HG03060 (cell line): ENCODE data around the gene CLASP2.

ENCODE experiments used
- ATAC-seq: cut with Tn5 transposase; IDR thresholded peaks from one replicate; pipeline ENCODE4 v1.9.1; 2021; ENCODE audit warnings: low read depth, moderate number of reproducible peaks; ENCODE audit not compliant: unreplicated experiment

Gene CLASP2

DNA sequence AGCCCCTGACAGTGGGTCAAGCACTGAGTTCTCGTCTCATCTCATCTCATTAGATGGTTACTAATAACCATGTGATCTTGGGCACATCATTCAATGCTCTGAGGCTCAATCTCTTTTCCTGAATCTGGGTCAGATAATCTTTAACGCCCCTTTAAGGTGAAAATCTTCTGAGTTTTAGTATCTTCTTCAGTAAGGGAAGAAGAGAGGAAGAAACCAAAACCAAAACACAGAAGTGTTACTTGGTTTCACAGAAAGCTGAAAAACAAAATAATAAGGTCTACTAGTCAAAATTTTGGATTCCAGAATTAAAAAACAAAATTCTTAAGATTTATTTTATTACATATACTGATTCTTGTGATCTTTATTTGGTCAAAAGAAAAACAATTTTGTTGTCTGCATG, 78.2 kb downstream of the CLASP2 start:
- ATAC-seq = no peak

DNA sequence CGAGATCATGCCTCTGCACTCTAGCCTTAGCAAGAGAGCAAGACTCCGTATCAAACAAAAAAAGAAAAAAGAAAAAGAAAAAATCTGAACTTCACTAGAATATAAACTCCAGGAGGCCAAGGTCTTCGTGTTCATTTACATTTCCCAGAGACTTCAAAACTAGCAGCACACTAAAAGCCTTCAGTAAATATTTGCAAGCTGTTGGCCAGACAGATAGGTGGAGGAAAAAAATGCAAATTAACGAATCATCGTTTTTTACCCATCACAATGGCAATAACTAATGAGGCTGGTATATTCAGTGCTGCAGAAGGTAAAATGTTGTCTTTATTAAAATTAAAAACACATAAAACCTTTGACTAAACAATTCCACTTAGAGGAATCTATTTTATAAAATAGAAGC, 80.6 kb downstream of the CLASP2 start:
- no peak for ATAC-seq

DNA sequence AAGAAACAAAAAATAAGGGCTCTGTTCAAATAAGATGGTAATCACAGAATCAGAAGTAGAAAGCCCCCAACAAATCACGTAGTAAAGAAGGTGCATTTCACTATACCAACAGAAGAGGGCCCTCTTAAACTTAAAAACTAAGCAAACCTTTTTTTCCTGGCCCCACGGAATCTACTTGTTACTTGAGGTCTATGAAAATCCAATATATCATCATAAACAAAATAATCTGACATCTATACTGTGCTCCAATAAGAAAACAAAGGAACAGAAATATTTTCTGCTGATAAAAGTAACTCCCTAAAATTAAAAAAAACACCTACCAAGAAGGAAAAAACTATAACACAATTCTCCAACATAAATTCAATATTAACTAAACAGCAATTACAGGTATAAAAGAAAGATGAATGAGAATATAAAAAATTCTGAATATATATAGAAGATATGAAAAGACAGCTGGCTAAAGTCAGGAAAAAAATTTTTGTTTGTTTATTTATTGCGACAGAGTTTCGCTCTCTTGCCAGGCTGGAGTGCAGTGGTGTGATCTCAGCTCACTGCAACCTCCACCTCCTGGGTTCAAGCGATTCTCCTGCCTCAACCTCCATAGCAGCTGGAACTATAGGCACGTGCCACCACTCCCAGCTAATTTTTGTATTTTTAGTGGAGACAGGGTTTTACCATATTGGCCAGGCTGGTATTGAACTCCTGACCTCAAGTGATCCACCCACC, 81.8 kb downstream of the CLASP2 start:
- ATAC-seq = no peak

DNA sequence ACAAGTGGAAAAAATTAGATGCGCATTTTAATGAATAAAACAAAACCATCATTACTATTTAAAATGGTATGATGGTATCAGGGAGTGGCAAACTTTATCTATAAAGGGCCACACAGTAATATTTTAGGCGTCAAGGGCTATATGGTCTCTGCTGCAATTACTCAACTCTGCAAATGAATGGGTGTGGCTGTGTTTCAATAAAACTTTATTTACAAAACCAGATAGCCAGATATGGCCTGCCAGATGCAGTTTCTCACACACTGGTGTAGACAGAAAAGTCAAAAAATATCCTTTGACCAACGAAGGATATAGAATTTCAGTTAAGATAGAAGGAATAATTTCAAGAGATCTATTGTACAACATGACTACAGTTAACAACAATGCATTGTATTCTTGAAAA, 83.8 kb downstream of the CLASP2 start:
- no peak for ATAC-seq

DNA sequence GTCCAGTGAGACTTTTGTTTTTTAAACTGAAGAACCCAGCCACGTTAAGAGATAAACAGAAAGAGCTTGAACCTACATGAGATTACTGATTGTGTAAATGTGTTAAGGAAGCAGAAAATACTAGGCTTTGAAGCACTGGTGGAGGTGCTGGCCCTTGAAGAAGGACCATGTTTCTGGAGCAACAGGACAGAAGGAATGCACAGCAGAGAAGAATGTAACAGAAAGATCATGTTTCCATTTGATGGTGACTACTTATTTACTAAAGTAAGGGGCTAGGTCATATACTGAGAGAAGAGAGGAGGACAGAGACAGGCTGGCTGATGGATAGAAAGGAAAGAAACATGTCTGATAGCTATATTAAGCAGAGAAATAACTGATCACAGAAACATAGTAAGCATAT, 88.8 kb downstream of the CLASP2 start:
- ATAC-seq = no peak

DNA sequence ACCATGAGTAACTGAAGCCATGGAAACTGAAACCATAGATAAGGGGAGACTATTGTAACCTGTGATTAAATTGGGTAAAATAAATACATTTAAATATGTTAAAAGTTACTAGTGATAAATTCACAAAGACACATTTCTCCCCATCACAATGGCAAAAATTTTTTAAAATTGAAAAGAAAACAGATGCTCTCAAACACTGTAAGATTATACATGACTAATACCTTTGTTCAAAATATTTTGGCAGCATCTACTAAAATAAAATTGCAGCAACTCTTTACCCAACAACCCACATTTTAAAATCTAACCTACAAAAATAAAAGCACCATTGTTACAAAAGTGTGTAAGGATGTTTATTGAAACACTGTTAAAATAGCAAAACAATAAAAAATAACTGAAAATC, 93.3 kb downstream of the CLASP2 start:
- no peak for ATAC-seq

DNA sequence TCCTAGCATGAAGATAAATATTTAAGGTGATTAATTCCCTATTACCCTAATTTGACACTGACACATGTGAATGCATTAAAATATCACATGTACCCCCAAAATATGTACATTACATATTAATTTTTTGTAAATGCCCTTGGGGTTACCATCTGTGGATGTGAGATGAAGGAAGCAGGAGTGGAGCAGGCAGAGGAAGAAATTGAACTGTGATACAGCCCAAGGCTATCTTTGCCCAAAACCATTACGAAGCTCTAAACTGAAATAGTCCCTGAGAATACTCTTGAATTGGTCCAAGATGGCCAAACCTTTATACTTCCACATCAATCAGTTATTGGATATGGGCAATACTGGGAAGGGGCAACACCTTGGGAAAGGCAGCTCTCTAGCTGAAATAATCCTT, 105.0 kb downstream of the CLASP2 start:
- no peak for ATAC-seq

DNA sequence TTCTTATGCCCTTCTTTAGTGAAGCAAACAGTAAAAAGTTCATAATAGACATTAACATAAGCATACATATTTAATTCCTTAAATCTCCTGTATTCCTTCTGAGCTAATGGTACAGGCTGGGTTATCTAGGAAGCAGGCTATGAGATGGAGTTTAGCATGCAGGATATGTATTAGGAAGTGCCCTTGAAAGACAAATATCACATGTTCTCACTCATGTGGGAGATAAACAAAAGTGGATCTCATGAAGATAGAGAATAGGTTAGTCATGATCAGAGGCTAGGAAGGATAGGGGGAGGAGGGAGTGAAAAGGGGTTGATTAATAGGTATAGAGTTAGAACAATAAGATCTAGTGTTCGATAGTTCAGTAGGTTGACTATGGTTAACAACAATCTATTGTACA, 105.4 kb downstream of the CLASP2 start:
- ATAC-seq = no peak

DNA sequence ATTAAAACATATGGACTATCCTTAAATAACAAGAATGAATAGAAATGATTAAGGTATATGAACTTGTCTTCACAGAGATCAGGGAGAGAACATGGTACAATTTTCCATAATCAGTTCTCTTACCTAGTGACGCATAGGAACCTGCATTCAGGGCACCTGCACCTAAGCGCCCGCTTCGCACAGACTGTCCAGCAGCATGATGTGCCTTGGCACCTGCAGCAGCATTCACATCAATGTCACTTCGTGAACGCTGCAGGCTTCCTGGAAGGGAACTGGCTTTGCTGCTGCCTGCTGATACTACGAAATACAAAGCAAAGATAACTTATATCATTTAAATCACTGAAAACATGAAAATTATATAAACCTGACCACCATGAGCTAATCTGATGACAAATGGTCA, 115.2 kb downstream of the CLASP2 start:
- no peak for ATAC-seq

DNA sequence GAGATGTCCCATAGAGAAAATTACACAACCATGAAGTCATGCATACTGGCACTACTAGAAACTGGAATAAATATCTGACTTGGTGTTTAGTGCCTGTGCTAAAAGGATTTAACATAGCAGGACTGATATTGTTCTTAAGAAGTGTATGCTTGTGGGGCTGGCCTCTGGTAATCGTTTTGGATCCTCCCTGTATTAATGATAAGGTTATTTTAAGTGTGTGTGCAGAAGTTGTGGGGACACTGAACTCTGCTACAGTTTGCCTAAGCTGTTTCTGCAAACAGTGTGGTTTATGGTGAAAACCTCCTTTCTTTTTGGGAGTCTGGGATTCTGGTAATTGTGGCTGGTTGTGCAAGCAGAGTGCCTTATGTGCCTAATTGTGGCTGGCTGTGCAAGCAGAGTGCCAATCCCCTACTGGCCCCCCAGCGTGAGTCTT, 120.8 kb downstream of the CLASP2 start:
- no peak for ATAC-seq

DNA sequence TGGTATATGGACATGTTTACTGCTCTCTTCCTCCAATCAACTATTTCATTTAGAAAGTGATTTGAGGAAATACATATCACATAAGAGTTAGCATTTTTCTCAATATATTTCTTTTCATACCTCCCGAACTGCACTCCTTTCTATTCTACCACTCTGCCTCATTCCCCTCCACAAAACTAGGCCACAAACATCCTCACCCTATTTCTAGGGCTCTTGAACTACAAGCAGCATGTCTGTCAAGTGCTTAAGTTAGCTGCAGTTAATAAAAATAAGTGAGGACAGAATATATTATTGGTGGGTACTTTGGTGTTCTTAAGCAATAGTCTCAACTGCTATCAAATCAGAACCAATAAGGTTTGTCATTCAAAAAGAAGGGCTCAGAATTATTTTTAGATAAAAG, 125.1 kb downstream of the CLASP2 start:
- ATAC-seq = no peak

DNA sequence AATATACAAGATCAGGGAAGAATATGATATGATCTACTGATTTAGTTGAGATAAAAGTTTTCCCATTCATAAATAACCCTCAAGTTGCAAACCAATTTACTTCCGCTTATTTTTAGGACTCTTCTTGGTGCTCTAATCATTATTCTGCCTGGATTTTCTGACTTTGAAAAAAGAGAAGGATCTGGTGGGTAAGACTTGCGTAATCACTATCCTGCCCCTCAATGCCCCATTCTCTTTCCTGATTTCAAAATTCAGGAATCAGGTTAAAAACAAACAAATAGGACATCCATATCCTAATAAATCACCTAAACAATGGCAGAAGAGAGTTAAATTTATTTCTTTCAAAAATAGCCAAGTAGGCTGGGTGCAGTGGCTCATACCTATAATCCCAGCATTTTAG, 127.5 kb downstream of the CLASP2 start:
- ATAC-seq = no peak

DNA sequence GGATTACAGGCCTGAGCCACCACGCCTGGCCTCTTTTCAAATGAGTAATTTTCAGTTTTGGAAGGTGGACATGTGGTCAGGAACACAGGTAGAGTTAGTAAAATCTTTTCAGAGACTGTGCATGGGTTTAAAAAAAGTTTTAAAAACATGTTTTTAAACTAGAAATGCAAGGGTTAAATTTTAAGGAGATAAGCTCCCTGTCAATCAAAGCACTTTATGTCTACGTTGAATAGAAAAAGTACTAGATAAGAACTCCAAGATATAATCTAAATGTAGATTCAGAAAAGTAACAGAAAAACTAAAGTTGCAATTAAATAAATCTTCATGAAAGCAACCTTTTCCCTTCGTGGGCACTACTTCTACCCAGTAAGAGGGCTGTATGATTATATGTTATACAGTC, 131.7 kb downstream of the CLASP2 start:
- no peak for ATAC-seq

DNA sequence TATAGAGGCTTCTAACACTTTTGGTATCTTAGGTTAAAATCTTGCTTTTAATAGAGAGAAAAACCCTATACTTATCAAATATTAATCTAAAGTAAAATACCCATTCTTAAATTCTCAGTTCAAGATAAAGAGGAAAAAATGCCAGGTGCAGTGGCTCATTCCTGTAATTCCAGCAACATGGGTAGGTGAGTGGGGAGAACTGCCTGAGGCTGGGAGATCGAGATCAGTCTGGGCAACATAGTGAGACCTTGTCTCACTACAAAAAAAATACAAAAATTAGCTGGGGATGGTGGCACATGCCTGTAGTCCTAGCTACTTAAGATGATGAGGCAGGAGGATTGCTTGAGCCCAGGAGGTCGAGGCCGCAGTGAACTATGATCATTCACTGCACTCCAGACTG, 135.8 kb downstream of the CLASP2 start:
- ATAC-seq = no peak

DNA sequence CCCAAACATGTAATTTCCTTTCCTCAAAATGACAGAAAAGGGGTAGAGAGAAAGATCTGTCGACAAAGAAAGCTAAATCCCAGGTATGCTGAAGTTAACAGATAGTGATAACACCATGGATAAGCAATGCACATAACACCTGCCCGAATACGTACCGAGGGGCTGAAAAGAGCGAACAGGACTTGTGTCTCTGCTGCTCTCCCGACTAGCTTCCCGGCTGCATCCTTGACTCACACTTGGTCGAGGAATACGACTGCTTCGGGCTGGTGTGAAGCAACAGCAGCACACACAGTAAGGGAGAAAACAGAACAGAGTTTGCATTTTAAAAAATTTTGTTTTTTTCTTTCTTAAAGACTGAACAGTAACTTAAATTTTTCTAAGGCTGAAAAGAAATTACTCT, 136.4 kb downstream of the CLASP2 start:
- no peak for ATAC-seq

DNA sequence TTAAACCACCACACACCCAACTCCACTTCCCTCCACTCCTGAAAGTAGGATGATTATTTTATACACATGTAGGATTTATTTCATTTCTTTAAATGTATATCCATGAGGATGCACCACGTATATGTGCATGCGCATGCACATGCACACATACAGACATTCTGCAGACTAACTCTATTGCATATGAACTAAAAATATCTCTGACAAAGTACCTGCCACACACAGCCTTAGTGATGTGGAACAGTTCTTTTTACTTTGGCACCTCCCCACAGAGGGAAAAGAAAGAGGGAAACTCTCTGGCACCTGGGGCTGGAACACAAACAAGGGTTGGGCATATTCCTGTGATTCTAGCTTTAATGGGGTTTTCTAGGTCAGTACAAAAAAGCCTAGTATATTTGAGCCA, 138.2 kb downstream of the CLASP2 start:
- ATAC-seq = no peak

DNA sequence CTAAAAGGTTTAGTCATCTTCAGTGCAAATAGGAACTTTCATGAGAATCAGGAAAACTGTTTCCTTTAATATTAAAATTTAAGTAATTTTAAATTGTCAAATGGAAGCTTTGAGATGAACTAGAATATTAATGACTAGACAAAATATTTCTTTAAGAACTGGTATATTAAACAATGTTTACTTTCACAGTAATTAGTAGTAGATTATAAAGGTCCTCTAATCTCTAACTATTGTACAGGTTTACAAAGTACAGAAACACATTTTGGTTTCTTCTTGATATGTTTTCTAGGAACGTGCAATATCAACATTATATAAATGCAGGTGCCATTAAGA, 138.9 kb downstream of the CLASP2 start:
- ATAC-seq = no peak

DNA sequence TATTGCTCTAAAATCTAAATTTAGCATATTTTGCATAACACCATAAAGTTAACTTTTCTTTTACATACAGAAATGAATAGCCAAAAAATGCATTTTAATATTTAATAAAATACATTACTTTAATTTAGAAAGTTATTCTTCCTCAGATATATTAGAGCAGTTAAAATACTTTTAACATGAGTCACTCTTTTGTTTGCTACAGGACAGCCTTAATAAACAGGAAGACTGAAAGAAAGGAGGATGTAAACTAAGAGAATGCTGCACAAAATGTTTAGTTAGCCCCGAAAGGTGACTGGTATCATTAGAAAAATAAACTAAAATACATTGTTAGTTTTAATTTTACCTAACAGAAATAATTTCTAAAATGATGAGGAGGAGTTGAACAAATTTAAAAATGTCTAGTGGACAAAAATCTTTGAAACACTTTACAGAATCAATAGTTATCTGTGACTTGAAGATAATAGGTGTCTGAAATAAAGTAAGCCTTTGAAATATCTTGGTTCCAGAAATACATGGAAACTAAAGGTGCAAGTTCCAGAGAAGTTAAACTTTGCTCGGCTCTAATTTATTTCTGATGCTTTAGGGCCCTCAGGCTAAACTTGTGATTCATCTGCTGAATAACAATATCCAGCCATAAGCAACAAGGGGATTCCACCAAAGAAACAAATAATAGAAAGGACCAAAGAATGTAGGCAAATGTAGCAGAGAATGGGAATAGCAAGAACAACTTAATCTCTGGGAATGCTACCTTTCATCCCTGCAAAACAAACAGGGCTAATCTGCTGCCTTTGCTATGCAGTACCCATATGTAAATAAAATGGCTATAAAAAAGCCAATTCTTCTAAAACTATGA, 139.5 kb downstream of the CLASP2 start:
- ATAC-seq = no peak

DNA sequence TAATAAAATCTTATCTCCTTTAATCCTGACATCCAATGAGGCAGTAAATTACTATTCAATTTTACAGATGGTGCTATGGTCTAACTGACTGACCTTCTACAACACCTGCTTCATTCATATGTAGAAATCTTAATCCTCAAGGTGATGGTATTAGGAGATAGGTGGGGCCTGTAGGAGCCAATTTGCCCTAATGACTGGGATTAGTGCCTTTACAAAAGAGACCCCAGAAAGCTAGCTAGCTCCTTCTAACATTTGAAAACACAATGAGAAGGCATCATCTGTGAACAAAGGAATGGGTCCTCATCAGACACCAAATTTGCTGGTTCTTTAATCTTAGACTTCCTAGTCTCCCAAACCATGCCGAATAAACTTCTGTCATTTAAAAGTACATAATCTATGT, 140.5 kb downstream of the CLASP2 start:
- ATAC-seq = no peak

DNA sequence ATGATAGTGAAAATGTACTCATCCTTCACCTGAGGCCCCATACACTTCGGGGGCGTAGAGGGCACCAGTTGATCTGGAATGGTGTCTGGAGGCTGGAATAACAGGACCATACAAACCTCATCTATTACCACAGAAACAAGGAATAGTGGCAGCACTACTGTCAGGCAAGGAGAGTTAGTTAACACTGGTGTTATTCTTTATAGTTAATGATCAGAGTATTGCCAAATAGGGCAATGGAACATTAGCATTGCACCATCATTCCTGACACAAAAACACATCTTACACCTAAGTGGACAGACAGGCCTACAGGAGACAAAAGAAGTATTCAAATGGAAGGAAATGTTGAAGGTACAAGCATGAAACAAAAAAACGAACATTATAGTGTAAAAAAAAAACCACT, 140.9 kb downstream of the CLASP2 start:
- no peak for ATAC-seq

DNA sequence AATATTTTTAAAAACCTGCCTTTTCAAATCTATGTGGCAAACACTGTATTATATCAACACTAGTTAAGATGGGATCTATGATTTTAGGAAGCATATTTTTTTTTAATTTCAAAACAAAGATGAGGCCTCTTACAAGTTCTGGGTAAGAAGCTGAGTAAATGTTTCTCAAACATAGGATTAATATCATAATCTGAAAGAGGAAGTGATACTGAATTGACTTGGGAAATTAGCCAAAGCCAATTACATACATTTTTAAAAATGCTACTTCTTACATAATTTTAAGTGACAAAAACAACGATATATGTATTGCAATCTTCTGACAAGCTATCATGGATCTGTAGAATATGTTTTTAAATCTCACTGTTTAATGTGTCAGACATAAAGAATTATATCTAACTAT, 142.7 kb downstream of the CLASP2 start:
- ATAC-seq = no peak

DNA sequence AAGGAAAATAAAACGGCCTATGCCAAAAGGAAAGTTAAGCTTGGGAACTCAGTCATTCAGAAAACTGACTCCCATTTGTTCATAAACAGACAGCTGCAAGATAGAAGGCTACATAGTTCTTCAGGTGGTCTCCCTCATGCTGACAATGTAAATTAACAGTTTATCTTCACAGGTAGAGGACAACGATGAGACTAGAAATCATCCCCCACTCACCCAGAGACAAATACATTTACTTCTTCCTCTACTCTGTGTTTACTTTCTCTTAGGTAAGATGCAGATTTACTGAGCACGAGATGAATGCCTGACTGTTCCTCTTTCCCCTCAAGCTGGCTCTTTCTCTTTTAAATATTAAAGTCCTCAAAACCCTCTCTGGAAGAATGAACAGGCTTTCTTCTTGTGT, 160.2 kb downstream of the CLASP2 start:
- no peak for ATAC-seq
